ENCODE data around the gene ZNF524. TPM values are rescaled to one million over a fixed set of nuclear protein-coding genes. Genes with fewer than 3 reads are reported as not detected.
"Not testable (repeated sequence)": the region's sequence is repeated elsewhere in the genome, so short reads cannot be mapped to it uniquely, and the experiment has no call there.

ZNF524 gene, protein sequence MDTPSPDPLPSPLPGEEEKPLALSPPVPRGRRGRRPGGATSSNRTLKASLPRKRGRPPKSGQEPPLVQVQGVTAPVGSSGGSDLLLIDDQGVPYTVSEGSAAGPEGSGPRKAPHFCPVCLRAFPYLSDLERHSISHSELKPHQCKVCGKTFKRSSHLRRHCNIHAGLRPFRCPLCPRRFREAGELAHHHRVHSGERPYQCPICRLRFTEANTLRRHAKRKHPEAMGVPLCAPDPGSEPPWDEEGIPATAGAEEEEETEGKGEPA
- 10 to 100 TPM; 26.6 to 36.4 TPM for total RNA-seq
- long read RNA-seq, transcript ZNF524-203 (1 exons, 1,260 nt) = major isoform, 15 of 21 reads
- long read RNA-seq, transcript ZNF524-201 (2 exons, 1,102 nt) = minor isoform, 6 of 21 reads
- long read RNA-seq, partial matches to known transcripts = 0 of 21 reads
- long read RNA-seq, other reads (novel, unspliced or antisense) = 0 of 21 reads

DNA sequence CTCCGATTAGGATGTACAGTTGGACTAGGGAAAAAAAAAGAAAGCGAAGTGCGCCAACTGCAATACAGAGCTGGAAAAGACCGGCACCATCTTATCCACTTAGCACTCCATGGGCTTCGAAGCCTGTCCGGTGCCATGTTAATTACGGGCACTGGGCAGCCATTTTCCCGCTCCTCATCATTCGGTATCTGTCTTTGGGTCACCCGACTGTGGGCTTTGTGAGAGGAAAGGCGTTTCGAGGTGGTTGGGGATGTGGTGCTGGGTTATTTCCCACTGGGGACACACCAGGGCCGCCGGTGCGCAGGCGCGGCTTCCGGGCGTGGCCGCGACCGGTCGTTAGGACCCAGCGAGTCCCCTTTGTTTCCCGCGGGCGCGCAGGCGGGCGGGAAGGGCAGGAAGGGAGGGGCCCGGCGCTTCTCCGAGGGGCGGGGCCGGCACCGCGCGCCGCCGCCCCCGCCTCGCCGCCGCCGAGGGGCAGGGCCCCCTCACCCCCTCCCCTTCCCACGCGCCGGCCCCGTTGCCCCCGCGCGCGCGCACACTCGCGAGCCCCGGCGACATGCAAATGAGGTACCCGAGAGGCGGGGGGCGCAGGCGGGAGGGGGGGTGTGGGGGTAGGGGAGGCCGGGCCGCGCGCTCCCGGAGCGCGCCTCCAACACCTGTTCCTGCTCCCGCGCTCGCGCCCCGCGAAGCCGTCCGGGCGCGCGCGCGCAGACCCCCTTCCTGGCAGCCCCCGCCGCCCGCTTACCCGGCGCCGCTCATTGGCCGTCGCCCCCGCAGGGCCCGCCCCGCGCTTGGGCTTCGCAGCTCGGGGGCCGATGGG lies at the start of gene ZNF524:
Gene ZNF524 (plus strand): TSS at position 447 of the 820 bp plus-strand sequence. CDS start 1,825 bp downstream, outside the sequence.
- intact Hi-C loops (cut with DNase I, micrococcal nuclease) = loop anchor here in 1 of 2 donors (10.0 kb wide), 1 partner anchor 85 kb away; no protein-coding TSS in a partner anchor
- ATAC-seq = peak; percentile 60
- DNase-seq = peak; percentile 83 to 87

DNA sequence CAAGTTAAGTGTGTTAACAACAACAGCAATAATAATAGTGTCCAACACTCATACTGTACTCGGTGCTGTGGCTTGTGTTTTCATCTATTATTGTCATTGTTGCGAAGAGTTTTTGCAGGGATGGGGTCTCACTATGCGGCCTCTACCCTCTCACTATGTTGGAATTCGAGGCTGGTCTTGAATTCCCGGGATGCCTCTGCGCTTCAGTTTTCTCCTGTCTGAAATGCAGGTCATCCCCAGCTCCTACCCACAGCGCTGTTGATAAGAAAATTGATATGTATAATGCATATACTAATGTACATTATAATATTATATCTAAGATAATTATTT lies 49.8 kb upstream of the ZNF524 start:
- no peak for DNase-seq
- intact Hi-C loops (cut with DNase I, micrococcal nuclease) = no loop called here
- ATAC-seq = no peak

DNA sequence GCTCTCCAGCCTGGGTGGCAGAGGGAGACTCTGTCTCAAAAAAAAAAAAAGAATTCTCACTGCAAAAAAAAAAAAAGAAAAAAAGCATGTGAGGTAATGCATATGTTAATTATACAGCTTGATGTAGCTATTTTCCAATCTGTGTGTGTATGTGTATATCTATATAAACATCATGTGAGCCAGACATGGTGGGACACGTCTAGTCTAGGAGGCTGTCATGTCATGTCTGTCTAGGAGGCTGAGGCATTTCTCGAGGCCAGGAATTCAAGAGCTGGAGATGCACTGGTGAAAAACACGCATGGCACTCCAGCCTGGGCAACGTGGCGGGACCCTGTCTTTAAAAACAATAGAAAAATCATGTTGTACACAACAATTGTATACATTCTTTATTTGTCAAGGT lies 47.9 kb upstream of the ZNF524 start:
- intact Hi-C loops (cut with DNase I, micrococcal nuclease) = no loop called here
- DNase-seq (no peak), ATAC-seq (no peak)

DNA sequence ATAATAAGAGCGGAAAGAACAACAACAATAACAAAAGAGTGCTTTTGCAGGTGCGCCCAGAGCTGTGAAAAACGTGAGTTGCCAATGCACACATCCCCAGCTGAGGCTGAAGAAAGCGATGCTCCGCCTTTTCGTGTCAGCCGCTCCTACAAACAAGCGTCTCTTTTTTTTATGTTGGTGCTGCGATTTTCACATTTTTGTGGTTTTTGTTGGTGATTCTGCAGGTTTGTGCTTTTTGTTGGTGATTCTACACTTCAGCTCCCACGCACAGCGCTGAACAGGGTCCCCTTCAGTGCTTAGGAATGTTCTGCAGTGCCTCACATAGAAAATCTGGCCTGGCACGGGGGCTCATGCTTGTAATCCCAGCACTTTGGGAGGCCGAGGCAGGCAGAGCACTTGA lies 47.5 kb upstream of the ZNF524 start:
- DNase-seq = no peak
- intact Hi-C loops (cut with DNase I, micrococcal nuclease) = no loop called here
- no peak for ATAC-seq

DNA sequence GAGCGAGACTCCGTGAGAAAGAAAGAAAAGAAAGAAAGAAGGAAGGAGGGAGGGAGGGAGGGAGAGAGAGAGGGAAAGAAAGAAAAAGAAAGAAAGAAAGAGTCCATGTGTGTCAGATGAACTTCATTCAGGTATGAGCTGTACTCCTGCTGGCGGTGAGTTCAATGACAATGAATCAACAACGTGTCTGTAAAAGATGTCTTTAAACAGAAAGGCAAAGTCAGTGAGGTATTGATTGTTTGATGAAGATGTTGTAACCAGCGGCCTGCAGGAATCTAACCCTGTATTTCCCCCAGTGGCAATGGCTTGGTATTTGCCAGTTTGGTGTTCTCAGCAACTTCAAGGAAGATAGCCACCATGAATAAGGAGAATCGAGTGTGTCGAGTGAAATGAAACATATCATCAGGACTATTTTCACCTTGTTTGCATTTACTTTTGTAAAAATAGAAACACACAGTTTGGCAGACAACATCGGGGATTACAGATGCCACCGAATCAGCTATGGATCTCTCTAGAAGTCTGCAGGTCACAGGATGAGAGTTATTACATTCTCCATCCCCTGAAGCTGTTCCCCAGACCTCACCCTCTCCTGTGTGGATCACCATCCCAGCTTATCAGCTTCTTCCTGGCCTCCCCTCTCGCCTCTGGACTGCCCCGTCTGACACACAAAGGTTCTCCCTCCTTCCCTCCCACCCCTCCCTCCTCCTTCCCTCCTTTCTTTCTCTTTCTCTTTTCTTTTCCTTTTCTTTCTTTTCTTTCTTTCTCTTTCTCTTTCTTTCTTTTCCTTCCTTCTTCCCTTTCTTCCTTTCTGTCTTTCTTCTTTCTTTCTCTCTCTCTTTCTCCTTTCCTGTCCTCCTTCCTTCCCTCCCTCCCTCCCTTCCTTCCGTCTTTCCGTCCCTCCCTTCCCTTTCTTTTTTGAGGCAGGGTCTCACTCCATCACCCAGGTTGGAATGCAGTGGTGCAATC lies 46.6 kb upstream of the ZNF524 start:
- intact Hi-C loops (cut with DNase I, micrococcal nuclease) = no loop called here
- ATAC-seq (no peak), DNase-seq (no peak)

DNA sequence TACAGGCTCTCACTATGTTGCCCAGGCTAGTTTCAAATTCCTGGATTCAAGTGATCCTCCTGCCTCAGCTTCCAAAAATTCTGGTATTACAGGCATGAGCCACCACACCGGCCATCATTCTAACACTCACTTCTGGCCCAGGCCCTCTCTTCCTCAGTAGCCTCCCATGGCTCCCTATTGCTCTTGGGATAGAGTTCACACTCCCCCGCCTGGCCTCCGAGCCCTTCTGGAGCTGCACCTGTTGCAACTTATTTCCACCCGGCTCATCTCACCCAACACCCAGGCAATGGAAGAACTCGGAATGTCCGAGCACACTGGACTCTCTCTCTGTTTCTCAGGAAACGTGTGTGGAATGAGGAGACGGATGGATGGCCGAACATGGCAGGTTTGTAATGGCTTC lies 45.8 kb upstream of the ZNF524 start:
- intact Hi-C loops (cut with DNase I, micrococcal nuclease) = no loop called here
- DNase-seq = no peak
- ATAC-seq = no peak

DNA sequence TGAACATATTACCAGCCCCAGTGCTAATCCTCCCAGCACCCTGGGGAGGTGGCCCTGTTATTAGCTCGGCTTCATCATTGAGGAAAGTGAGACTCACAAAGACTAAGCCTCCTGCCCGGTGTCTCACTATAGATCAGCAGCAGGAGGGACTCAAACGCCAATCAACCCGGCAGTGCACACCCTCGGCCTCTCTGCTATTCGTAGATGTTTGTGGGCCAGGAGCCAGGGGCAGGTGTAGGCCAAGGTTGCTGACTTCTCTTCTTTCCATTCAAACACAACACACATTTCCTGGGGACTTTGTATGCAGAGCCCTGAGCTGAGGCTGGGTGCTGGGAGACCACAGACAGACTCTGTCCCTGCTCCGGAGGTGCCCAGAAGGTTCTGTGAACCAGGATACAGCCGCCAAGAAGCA lies 45.3 kb upstream of the ZNF524 start:
- ATAC-seq = peak; percentile 33
- intact Hi-C loops (cut with DNase I, micrococcal nuclease) = no loop called here
- no peak for DNase-seq

DNA sequence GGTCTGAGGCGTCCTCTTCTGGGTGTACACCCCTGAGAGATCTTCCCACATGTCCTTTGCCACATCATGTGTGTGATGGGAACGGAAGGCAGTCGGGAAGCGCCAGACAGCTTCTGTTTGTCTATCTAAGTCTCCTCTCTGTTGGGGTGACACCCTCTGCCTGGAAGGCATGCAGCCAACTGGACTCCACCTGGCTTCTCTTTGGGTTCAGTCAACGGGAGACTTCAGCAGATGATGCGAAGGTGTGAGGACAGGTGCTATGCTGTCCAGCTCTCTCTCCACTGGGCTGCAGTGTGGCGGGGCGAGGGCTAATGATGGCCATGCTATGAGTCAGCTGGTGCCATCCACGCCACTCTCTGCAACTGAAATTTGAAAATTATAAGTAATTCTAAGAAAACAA lies 40.4 kb upstream of the ZNF524 start:
- DNase-seq = no peak
- no peak for ATAC-seq
- intact Hi-C loops (cut with DNase I, micrococcal nuclease) = no loop called here

DNA sequence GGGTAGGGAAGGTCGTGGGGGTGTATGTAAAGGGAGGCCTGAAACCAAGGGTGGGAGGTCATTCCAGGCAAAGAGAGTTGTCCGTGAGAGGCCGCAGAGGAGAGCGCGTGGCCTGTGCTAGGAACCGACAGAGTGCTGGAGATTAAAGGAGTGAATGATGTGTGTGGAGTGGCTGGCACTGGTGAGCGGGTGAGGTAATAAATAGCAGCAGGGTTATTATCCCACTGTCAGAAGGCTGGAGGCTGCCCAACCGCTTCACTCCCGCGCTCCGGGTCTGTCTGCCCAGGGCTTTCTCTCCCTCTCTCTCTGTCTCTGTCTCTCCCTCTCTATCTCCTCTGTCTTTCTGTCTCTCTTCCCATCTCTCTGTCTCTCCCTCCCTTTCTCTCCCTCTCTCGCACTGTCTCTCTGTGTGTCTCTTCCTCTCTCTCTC lies 36.8 kb upstream of the ZNF524 start:
- peak in 1 of 2 donors; percentile 38 for DNase-seq
- peak; percentile 79 for ATAC-seq
- intact Hi-C loops (cut with DNase I, micrococcal nuclease) = no loop called here

DNA sequence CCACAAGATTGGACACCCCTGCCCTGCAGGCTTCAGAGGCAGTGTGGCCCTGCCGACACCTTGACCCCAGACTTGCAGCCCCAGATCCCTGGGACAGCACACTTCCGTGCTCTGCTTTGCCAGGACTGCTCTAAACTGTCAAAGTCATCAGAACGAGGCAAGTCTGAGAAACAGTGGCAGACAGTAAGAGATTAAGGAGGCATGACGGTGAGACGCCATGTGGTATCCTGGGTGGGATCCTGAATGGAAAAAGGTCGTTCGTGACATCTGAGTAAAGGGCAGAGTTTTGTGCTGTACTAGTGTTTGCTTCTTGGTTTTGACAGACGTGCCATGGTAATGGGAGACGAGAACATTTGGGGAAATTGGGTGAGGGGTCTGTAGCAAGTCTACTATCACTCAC lies 33.3 kb upstream of the ZNF524 start:
- DNase-seq = no peak
- intact Hi-C loops (cut with DNase I, micrococcal nuclease) = no loop called here
- ATAC-seq = no peak

DNA sequence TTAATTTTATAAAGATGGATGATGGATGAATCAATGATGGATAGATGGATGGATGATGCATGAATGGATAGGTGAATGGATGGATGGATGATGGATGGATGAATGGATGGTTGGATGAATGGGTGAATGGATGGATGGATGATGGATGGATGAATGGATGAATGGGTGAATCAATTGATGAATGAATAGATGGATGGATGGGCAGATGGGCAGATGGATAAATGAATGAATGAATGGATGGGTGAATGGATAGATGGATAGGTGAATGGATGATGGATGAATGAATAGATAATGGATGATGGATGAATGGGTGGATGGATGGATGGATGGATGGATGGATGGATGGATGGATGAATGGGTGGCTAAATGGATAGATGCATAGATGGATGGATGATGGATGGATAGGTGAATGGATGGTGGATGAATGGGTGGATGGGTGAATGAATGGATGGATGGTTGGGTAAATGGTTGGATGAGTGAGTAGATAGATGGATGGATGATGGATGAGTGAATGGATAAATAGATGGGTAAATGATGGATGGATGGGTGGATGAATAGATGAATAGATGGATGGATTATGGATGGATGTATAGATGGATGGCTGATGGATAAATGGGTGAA lies 32.3 kb upstream of the ZNF524 start:
- ATAC-seq (no peak), DNase-seq (no peak)
- intact Hi-C loops (cut with DNase I, micrococcal nuclease) = no loop called here

DNA sequence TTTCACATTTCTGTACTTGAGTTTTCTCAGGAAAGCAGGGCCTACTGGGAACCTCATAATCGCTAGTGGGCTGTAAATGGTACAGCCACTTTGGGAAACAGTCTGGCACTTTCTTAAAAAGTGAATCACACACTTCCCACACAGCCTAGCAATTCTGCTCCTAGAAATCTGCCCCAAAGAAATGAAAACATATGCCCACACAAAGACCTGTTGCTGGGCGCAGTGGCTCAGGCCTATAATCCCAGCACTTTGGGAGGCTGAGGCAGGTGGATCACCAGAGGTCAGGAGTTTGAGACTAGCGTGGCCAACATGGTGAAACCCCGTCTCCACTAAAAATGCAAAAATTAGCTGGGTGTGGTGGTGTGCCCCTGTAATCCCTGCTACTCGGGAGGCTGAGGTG lies 30.6 kb upstream of the ZNF524 start:
- intact Hi-C loops (cut with DNase I, micrococcal nuclease); ATAC-seq; DNase-seq: not testable (repeated sequence)

DNA sequence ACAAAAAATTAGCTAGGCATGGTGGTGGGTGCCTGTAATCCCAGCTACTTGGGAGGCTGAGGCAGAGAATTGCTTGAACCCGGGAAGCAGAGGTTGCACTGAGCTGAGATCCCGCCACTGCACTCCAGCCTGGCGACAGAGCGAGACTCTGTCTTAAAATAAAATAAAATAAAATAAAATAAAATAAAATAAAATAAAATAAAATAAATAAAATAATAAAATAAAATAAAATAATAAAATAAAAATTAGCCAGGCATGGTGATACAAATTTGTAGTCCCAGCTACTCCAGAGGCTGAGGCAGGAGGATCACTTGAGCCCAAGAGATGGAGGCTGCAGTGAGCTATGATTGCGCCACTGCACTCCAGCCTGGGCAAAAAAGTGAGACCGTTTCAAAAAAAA lies 26.2 kb upstream of the ZNF524 start:
- intact Hi-C loops (cut with DNase I, micrococcal nuclease); DNase-seq; ATAC-seq: not testable (repeated sequence)

DNA sequence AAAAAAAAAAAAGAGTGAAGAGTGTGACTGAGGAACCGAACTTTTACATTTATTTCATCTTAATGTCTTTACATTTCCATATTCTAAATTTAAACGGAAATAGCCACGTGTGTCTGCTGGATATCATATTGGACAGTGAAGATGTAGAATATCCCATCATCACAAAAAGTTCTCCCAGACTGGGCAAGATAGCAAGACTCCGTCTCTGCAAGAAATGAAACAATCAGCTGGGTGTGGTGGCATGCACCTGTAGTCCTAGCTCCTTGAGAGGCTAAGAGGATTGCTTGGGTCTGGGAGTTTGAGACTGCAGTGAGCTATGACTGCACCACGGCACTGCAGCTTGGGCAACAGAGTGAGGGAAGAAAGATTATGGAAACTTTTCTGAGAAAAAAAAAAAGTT lies 23.3 kb upstream of the ZNF524 start:
- intact Hi-C loops (cut with DNase I, micrococcal nuclease) = no loop called here
- no peak for ATAC-seq
- no peak for DNase-seq

DNA sequence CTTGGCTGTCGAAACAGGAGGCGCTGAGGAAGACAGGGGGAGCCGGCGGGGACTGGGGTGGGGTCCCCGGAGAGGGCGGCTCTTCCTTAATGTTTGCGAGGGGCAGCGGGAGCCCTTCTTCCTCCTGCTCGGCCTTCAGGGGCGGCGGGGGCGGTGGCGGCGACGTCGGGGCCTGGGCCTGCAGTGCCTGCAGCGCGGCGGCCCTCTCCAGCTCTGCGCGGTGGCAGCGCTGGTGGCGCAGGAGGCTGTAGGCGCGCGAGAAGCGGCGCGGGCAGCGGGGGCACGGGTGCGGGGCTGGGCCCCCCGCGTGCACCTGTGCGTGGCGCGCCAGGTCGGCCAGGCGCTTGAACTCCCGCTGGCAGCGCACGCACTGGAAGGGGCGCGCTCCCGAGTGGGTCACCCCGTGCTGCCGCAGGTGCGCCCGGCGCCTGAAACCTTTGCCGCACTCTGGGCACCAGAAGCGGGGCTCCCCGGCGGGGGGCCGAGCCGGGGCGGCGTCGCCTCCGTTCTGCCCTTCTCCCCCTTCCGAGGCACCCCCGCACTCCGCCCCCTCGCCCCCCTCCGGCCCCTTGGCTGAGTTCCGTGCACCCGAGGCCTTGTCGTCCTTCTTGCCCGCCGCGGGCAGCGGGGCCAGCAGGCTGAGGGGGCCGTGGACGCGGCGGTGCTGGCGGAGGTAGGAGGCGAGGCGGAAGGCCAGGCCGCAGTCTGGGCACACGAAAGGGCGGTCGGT lies 21.9 kb upstream of the ZNF524 start:
- intact Hi-C loops (cut with DNase I, micrococcal nuclease) = no loop called here
- no peak for DNase-seq
- ATAC-seq = no peak

DNA sequence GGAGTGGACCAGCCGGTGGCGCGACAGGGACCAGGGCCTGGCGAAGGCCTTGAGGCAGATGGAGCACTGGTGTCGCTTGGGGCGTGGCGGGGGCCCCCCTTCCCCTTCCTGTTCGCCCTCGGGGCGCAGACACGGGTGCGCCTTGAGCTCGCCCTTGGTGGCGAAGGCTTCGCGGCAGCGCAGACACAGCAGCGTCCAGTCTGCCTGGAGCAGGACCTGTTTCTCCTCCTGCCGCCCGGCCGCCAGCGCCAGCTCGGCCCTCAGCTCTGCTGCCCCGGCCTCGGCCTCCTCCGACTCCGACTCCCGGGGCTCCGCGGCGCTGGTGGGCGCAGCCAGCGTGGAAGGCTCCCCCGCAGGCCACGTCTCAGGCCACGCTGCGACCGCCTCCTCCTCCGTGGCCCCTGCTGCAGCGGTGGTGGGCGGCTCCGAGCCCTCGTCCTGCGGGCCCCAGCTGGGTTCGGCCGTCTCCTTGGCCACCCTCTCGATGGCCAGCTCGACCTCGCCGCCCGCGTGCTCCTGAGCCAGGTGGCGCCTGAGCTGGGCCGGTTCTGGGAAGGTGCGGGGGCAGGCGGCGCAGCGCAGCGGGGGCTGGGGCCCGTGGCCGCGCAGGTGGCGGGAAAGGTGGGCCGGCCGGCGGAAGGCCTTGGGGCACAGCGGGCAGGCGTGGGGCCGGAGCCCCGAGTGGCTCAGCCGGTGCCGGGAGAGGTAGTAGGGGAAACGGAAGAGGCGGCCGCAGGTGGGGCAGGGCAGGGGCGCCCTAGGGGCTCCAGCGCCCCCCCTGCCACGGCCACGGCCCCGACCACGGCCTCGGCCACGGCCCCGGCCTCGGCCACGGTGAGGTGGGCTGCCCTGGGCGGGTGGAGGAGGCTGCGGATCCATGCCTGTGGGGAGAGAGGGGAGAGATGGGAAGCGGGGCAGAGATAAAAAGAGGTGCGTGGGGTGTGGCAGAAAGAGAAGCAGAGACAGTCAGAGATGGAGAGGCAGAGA lies 21.0 kb upstream of the ZNF524 start:
- no peak for ATAC-seq
- DNase-seq = no peak
- intact Hi-C loops (cut with DNase I, micrococcal nuclease) = no loop called here
